ENCODE measurements around the gene SLC31A2.
A peak's percentile ranks its signal among the peaks of the same experiment; 100 is the strongest.

The SLC31A2 gene

DNA sequence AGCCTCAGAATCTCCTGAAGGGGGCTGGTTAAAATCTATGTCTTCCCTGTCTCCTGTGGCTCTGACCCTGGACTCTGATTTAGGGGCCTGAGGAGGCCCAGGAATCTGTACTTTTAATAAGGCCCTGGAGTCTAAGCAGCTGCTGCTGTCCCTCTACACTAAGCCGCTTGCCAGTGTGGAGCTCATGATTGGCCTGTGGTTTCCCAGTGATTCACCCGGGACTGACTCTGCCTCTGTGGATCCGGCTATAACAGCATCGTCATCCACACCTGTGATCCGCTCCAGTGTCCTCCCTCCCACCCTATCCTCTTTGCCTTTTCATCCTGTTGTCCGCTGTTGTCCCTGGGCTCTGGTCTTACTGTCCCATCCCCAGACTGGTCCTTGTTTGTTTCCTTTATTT, 3.7 kb downstream of the SLC31A2 start:
- peaks cover 27% of the 10 kb centered on the region for H3K4me1 ChIP-seq (ENCODE audit: control insufficient read depth, low read length)
- H3K4me2 ChIP-seq (ENCODE audit: low read length) = no peak overlapping the region
- H3K27ac ChIP-seq (ENCODE audit: low read depth, low read length) = no peak overlapping the region
- H3K79me2 ChIP-seq (ENCODE audit: control insufficient read depth, low read length) = no peaks in the 10 kb centered on the region
- TF ChIP-seq, protein P1, sequence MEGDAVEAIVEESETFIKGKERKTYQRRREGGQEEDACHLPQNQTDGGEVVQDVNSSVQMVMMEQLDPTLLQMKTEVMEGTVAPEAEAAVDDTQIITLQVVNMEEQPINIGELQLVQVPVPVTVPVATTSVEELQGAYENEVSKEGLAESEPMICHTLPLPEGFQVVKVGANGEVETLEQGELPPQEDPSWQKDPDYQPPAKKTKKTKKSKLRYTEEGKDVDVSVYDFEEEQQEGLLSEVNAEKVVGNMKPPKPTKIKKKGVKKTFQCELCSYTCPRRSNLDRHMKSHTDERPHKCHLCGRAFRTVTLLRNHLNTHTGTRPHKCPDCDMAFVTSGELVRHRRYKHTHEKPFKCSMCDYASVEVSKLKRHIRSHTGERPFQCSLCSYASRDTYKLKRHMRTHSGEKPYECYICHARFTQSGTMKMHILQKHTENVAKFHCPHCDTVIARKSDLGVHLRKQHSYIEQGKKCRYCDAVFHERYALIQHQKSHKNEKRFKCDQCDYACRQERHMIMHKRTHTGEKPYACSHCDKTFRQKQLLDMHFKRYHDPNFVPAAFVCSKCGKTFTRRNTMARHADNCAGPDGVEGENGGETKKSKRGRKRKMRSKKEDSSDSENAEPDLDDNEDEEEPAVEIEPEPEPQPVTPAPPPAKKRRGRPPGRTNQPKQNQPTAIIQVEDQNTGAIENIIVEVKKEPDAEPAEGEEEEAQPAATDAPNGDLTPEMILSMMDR (IDR thresholded peaks at IDR 0.05; ENCODE audit: low read depth, low read length, poor library complexity, severe bottlenecking) = no peak
- no peak for TF ChIP-seq EZH2phosphoT487 (IDR thresholded peaks at IDR 0.05; ENCODE audit: borderline replicate concordance, low read length)
- H3K27me3 ChIP-seq (ENCODE audit: control insufficient read depth, low read length) = peaks cover 7% of the 10 kb centered on the region; the same call in 1 of the 2 replicates
- H3K9me2 ChIP-seq (replicated peaks; ENCODE audit: control insufficient read depth, low read length) = no peaks in the 10 kb centered on the region
- H3K9me3 ChIP-seq (ENCODE audit: control insufficient read depth, insufficient read depth, low read length) = no peaks in the 10 kb centered on the region
- H3K4me3 ChIP-seq (ENCODE audit: low read length) = no peak overlapping the region
- no peaks in the 10 kb centered on the region for H4K20me1 ChIP-seq (ENCODE audit: control insufficient read depth, insufficient read depth, low read depth, low read length)
- no peaks in the 10 kb centered on the region for H3K36me3 ChIP-seq (ENCODE audit: control insufficient read depth, low read length)
- 0 out of 2 replicates have a peak, but pooled peaks cover 3% of the 10 kb centered on the region for H3F3A ChIP-seq (ENCODE audit: control insufficient read depth, insufficient read depth)

DNA sequence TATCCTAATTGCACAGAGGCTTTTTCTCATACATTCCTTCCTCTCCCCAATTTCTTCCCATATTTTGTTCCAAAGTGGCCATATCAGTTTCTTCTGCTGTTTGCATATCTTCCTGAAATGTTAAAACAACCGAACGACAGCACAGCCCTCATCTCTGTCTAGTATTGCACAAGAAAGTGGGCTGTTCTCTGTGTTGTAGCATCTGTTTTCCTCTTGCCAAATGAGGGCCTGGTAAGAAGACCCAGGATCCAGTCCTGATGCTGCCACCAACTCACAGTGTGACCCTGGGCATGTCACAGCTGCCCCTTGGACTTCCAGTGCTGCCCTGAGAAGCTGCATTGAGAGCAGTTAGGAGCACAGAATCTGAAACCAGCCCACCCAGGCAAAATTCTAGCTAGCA, 4.1 kb downstream of the SLC31A2 start:
- TF ChIP-seq EZH2phosphoT487 (IDR thresholded peaks at IDR 0.05; ENCODE audit: borderline replicate concordance, low read length) = no peak
- TF ChIP-seq, protein P1 (IDR thresholded peaks at IDR 0.05; ENCODE audit: low read depth, low read length, poor library complexity, severe bottlenecking) = no peak
- H3K9me2 ChIP-seq (replicated peaks; ENCODE audit: control insufficient read depth, low read length) = no peaks in the 10 kb centered on the region
- no peak overlapping the region for H3K4me3 ChIP-seq (ENCODE audit: low read length)
- H3K27ac ChIP-seq (ENCODE audit: low read depth, low read length) = no peak overlapping the region
- H3K4me2 ChIP-seq (ENCODE audit: low read length) = no peak overlapping the region
- no peaks in the 10 kb centered on the region for H3K79me2 ChIP-seq (ENCODE audit: control insufficient read depth, low read length)
- H3K36me3 ChIP-seq (ENCODE audit: control insufficient read depth, low read length) = no peaks in the 10 kb centered on the region
- no peaks in the 10 kb centered on the region for H3K9me3 ChIP-seq (ENCODE audit: control insufficient read depth, insufficient read depth, low read length)
- H3K4me1 ChIP-seq (ENCODE audit: control insufficient read depth, low read length) = peaks cover 27% of the 10 kb centered on the region
- H3K27me3 ChIP-seq (ENCODE audit: control insufficient read depth, low read length) = peaks cover 7% of the 10 kb centered on the region; the same call in 1 of the 2 replicates
- no peaks in the 10 kb centered on the region for H4K20me1 ChIP-seq (ENCODE audit: control insufficient read depth, insufficient read depth, low read depth, low read length)
- H3F3A ChIP-seq (ENCODE audit: control insufficient read depth, insufficient read depth) = 0 out of 2 replicates have a peak, but pooled peaks cover 3% of the 10 kb centered on the region

DNA sequence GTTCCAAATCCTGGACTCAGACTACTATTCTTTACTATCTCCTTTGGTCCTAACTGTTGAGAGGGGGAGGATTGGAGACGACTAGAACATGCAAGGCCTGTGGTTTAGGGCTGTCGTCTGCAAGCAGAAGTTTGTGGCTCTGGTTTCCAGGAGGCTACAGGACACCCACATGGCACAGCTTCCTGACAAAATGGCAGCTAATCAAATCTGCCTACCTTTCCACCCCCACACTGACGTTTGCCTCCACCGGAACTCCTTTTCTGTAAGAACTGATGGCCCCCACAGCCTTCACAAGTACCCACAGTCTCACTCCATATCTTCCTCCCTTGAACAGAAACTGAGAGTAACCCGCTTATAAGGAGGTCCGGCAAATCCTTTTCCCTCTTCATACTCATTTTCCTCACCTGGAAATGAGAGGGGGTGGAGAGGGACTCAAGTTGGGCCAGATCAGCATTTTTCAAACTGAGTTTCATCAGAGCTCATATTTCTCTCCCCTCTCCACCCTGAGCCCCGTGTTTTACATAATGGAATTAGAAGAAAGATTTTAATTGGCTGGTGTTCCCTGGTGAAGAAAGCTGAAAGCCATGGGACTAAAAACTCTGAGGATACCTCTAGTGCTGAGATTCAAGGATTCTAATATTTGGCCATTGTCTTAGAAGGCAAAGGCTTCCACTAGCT, 5.2 kb downstream of the SLC31A2 start:
- H3K79me2 ChIP-seq (ENCODE audit: control insufficient read depth, low read length) = no peaks in the 10 kb centered on the region
- H4K20me1 ChIP-seq (ENCODE audit: control insufficient read depth, insufficient read depth, low read depth, low read length) = no peaks in the 10 kb centered on the region
- no peaks in the 10 kb centered on the region for H3K9me2 ChIP-seq (replicated peaks; ENCODE audit: control insufficient read depth, low read length)
- H3K9me3 ChIP-seq (ENCODE audit: control insufficient read depth, insufficient read depth, low read length) = no peaks in the 10 kb centered on the region
- H3K36me3 ChIP-seq (ENCODE audit: control insufficient read depth, low read length) = peaks cover under 1% of the 10 kb centered on the region; the same call in 1 of the 2 replicates
- peak overlapping the region; percentile 33 for H3K4me2 ChIP-seq (ENCODE audit: low read length)
- H3K4me3 ChIP-seq (ENCODE audit: low read length) = no peak overlapping the region
- H3K4me1 ChIP-seq (ENCODE audit: control insufficient read depth, low read length) = peaks cover 21% of the 10 kb centered on the region
- H3K27me3 ChIP-seq (ENCODE audit: control insufficient read depth, low read length) = peaks cover 7% of the 10 kb centered on the region; the same call in 1 of the 2 replicates
- no peak overlapping the region for H3K27ac ChIP-seq (ENCODE audit: low read depth, low read length)
- TF ChIP-seq, protein P1 (IDR thresholded peaks at IDR 0.05; ENCODE audit: low read depth, low read length, poor library complexity, severe bottlenecking) = no peak
- no peak for TF ChIP-seq EZH2phosphoT487 (IDR thresholded peaks at IDR 0.05; ENCODE audit: borderline replicate concordance, low read length)
- H3F3A ChIP-seq (ENCODE audit: control insufficient read depth, insufficient read depth) = no peaks in the 10 kb centered on the region
